Activated CD4-positive, alpha-beta T cell treated with anti-CD3 and anti-CD28 coated beads for 24 hours (primary cell): ENCODE data around the gene RANGRF.
A peak's percentile ranks its signal among the peaks of the same experiment; 100 is the strongest.
"Not testable (repeated sequence)": the region's sequence is repeated elsewhere in the genome, so short reads cannot be mapped to it uniquely, and the experiment has no call there.

Source experiments
- DNase-seq, 2 donors: peaks; one replicate each; pipeline ENCODE4 v3.0.0-alpha.2; 2020; ENCODE audit warnings: low read depth in 2 of 2

Gene RANGRF

GRCh38 chr17:8288336-8289102, at the start of gene RANGRF:
Gene RANGRF, plus strand, starts transcription at chr17:8288670. Its CDS starts 119 bp downstream, at chr17:8288789.
- DNase-seq, result peak; percentile 68 to 80

GRCh38 chr17:8243827-8244226, 44.6 kb upstream of the RANGRF start:
- no peak for DNase-seq

GRCh38 chr17:8244768-8245167, 43.7 kb upstream of the RANGRF start:
- DNase-seq, result no peak

- DNase-seq, result peak; percentile 91 to 97
These were observed 39.5 kb upstream of the RANGRF start, which contains the start of gene PFAS for GRCh38 chr17:8248751-8249607. Gene PFAS, plus strand, starts transcription at chr17:8249289. Its CDS starts 4,649 bp downstream, at chr17:8253938.

GRCh38 chr17:8249621-8250500, 38.6 kb upstream of the RANGRF start:
- no peak for DNase-seq

- not testable (repeated sequence) for DNase-seq
These were observed 37.1 kb upstream of the RANGRF start for GRCh38 chr17:8251411-8251810.

- DNase-seq, result no peak
These were observed 34.7 kb upstream of the RANGRF start for GRCh38 chr17:8253801-8254200.

GRCh38 chr17:8254881-8255280, 33.6 kb upstream of the RANGRF start:
- no peak for DNase-seq

GRCh38 chr17:8255499-8255898, 33.0 kb upstream of the RANGRF start:
- DNase-seq, result no peak

GRCh38 chr17:8256291-8256690, 32.2 kb upstream of the RANGRF start:
- no peak for DNase-seq

GRCh38 chr17:8256691-8257090, 31.8 kb upstream of the RANGRF start:
- DNase-seq, result no peak

GRCh38 chr17:8257801-8258200, 30.7 kb upstream of the RANGRF start:
- no peak for DNase-seq

GRCh38 chr17:8264320-8264719, 24.1 kb upstream of the RANGRF start:
- no peak for DNase-seq

- DNase-seq, result no peak
These were observed 23.5 kb upstream of the RANGRF start for GRCh38 chr17:8264836-8265542.

- no peak for DNase-seq
These were observed 21.6 kb upstream of the RANGRF start for GRCh38 chr17:8266648-8267479.

GRCh38 chr17:8267480-8268147, 20.9 kb upstream of the RANGRF start:
- no peak for DNase-seq

- DNase-seq, result no peak
These were observed 19.7 kb upstream of the RANGRF start for GRCh38 chr17:8268550-8269298.

- no peak for DNase-seq
These were observed 16.0 kb upstream of the RANGRF start for GRCh38 chr17:8272421-8272820.

- no peak for DNase-seq
These were observed 14.5 kb upstream of the RANGRF start for GRCh38 chr17:8273884-8274444.
